HCT116 (cell line): ENCODE results near the gene IGFALS. TPM values are rescaled to one million over a fixed set of nuclear protein-coding genes. Genes with fewer than 3 reads are reported as not detected.
A peak's percentile ranks its signal among the peaks of the same experiment; 100 is the strongest.

Experiments used
- ATAC-seq: fragments of 200-7000 bp; cut with Tn5 transposase; 2 replicates; pipeline ENCODE4 v1.9.1; 2020; ENCODE audit warnings: mild to moderate bottlenecking, moderate library complexity
- BruUV-seq: library from RNA; stranded (reverse); fragments of 400-500 nt; replicated peaks from 2 replicates; lab custom pipeline; 2021; lab: Mats Ljungman, UMichigan
- CTCF ChIA-PET: fragments of 300-600 bp; sonication (Branson Sonifier 250); formaldehyde crosslinking; loops from one replicate; lab custom pipeline; 2021; ENCODE audit warnings: antibody characterized with exemption; lab: Charles Lee
- POLR2A ChIA-PET: fragments of 300-600, 350-600 bp; sonication (Branson Sonifier 250); formaldehyde crosslinking; loops from one replicate; lab custom pipeline; 2021; ENCODE audit warnings: antibody characterized with exemption; lab: Charles Lee
- RAD21 ChIA-PET, 2 experiments: fragments of 300-600 bp; sonication (Branson Sonifier 250); formaldehyde crosslinking; loops; one replicate each; lab custom pipeline; 2023; ENCODE audit warnings: low total read pairs in 2 of 2; ENCODE audit not compliant: uncharacterized antibody in 2 of 2, unreplicated experiment in 2 of 2, low non-redundant PET in 1 of 2; lab: Charles Lee
- DNase-seq: peaks from one replicate; pipeline ENCODE4 v3.0.0-alpha.2; 2010; ENCODE audit warnings: low read depth, low spot score
- H2AFZ ChIP-seq: fragments of 200-600 bp; shearing (Covaris generic), sonication (generic); 2 replicates; pipeline ENCODE4 v1.6.1; 2017; ENCODE audit warnings: low read depth, mixed run types, mixed read lengths, antibody characterized with exemption, low read length; ENCODE audit not compliant: poor library complexity, severe bottlenecking
- H3K27ac ChIP-seq: 2 replicates; pipeline ENCODE4 v1.5.1; 2012; ENCODE audit warnings: low read depth, low read length
- H3K27me3 ChIP-seq: fragments of 200-600 bp; sonication (generic); 2 replicates; pipeline ENCODE4 v1.6.1; 2016; ENCODE audit warnings: mixed run types, low read length, mixed read lengths; ENCODE audit not compliant: insufficient read depth
- H3K36me3 ChIP-seq, 2 experiments: fragments of 200-500 bp in 1 of 2; fragments of 200-600 bp in 1 of 2; sonication (Bioruptor generic) in 1 of 2; sonication (generic) in 1 of 2; 2 replicates each; pipeline versions ENCODE4 v1.5.1 to v1.6.1; 2014 to 2016; ENCODE audit warnings: low read length in 2 of 2, inconsistent platforms in 1 of 2, mixed read lengths in 1 of 2, mixed run types in 1 of 2; ENCODE audit not compliant: insufficient read depth in 2 of 2, control insufficient read depth in 1 of 2
- H3K4me1 ChIP-seq, 2 experiments: fragments of 200-600 bp in 1 of 2; sonication (generic) in 1 of 2; 2 replicates each; pipeline versions ENCODE4 v1.5.1 to v1.6.1; 2012 to 2017; ENCODE audit warnings: low read length in 2 of 2, inconsistent platforms in 1 of 2, mild to moderate bottlenecking in 1 of 2, mixed read lengths in 1 of 2, mixed run types in 1 of 2, moderate library complexity in 1 of 2; ENCODE audit not compliant: insufficient read depth in 2 of 2, control insufficient read depth in 1 of 2
- H3K4me2 ChIP-seq: fragments of 200-600 bp; sonication (generic); 2 replicates; pipeline ENCODE4 v1.6.1; 2017; ENCODE audit warnings: mixed run types, low read length, mixed read lengths
- H3K4me3 ChIP-seq, 2 experiments: fragments of 200-600 bp in 1 of 2; sonication (generic) in 1 of 2; replicated peaks in 1 of 2; 2 replicates each; pipeline ENCODE4 v1.5.1; 2011 to 2016; ENCODE audit warnings: low read length in 2 of 2, control low read depth in 1 of 2, low read depth in 1 of 2, mild to moderate bottlenecking in 1 of 2, mixed read lengths in 1 of 2, mixed run types in 1 of 2
- H3K79me2 ChIP-seq: fragments of 200-600 bp; sonication (generic); 2 replicates; pipeline ENCODE4 v1.6.1; 2017; ENCODE audit warnings: mild to moderate bottlenecking, mixed run types, low read length, moderate library complexity, mixed read lengths; ENCODE audit not compliant: insufficient read depth
- H3K9ac ChIP-seq: fragments of 200-600 bp; sonication (generic); 2 replicates; pipeline ENCODE4 v1.6.1; 2016; ENCODE audit warnings: low read length, mixed read lengths
- H3K9me2 ChIP-seq: fragments of 200-600 bp; sonication (generic), shearing (Covaris generic); 2 replicates; pipeline ENCODE4 v1.6.1; 2017; ENCODE audit warnings: mixed run types, mild to moderate bottlenecking, moderate library complexity; ENCODE audit not compliant: insufficient read depth
- H3K9me3 ChIP-seq, 2 experiments: fragments of 200-500 bp in 1 of 2; fragments of 200-600 bp in 1 of 2; sonication (Bioruptor generic) in 1 of 2; sonication (generic) in 1 of 2; 2 replicates each; pipeline ENCODE4 v1.6.1; 2014 to 2017; ENCODE audit warnings: low read length in 2 of 2, mixed read lengths in 2 of 2, inconsistent platforms in 1 of 2, low read depth in 1 of 2, mild to moderate bottlenecking in 1 of 2, mixed run types in 1 of 2, moderate library complexity in 1 of 2; ENCODE audit not compliant: control insufficient read depth in 1 of 2, insufficient read depth in 1 of 2
- H4K20me1 ChIP-seq: fragments of 200-600 bp; sonication (generic), shearing (Covaris generic); 2 replicates; pipeline ENCODE4 v1.6.1; 2017; ENCODE audit warnings: mixed run types, mild to moderate bottlenecking, moderate library complexity; ENCODE audit not compliant: insufficient read depth
- ATF3 ChIP-seq: IDR thresholded peaks from 2 replicates; pipeline ENCODE4 v1.6.1; 2012
- CBX3 ChIP-seq: IDR thresholded peaks from 2 replicates; pipeline ENCODE4 v1.6.1; 2012; ENCODE audit warnings: low read depth
- EGR1 ChIP-seq: IDR thresholded peaks from 2 replicates; pipeline ENCODE4 v1.6.1; 2012; ENCODE audit warnings: low read depth
- FOSL1 ChIP-seq: IDR thresholded peaks from 2 replicates; pipeline ENCODE4 v1.6.1; 2012; ENCODE audit warnings: low read depth
- MAX ChIP-seq: IDR thresholded peaks from 2 replicates; pipeline ENCODE4 v1.6.1; 2012
- POLR2AphosphoS5 ChIP-seq: IDR thresholded peaks from 2 replicates; pipeline ENCODE4 v1.6.1; 2011; ENCODE audit warnings: mild to moderate bottlenecking, low read depth, low read length, moderate library complexity
- RAD21 ChIP-seq: IDR thresholded peaks from 2 replicates; pipeline ENCODE4 v1.6.1; 2012; ENCODE audit warnings: low read depth, mild to moderate bottlenecking
- SIN3A ChIP-seq: IDR thresholded peaks from 2 replicates; pipeline ENCODE4 v1.6.1; 2012; ENCODE audit warnings: low read depth
- SP1 ChIP-seq: IDR thresholded peaks from 2 replicates; pipeline ENCODE4 v1.6.1; 2012; ENCODE audit warnings: low read depth
- TCF7L2 ChIP-seq: IDR thresholded peaks from 2 replicates; pipeline ENCODE4 v1.7.0; 2011; ENCODE audit warnings: borderline replicate concordance, inconsistent platforms; ENCODE audit not compliant: insufficient read depth, insufficient read length; ENCODE audit errors: extremely low read depth
- YY1 ChIP-seq: IDR thresholded peaks from 2 replicates; pipeline ENCODE4 v1.6.1; 2011; ENCODE audit warnings: low read length, low read depth, moderate library complexity, mild to moderate bottlenecking; ENCODE audit not compliant: insufficient replicate concordance; ENCODE audit errors: extremely low read depth
- ZBTB33 ChIP-seq: IDR thresholded peaks from 2 replicates; pipeline ENCODE4 v1.6.1; 2011; ENCODE audit warnings: mild to moderate bottlenecking, low read length, moderate library complexity; ENCODE audit not compliant: insufficient replicate concordance; ENCODE audit errors: extremely low read depth
- ZFX ChIP-seq: fragments of 450-650 bp; IDR thresholded peaks from 2 replicates; pipeline ENCODE4 v1.6.1; 2017
- intact Hi-C: fragments of 100-400 bp; cut with micrococcal nuclease; formaldehyde crosslinking; loops from 2 replicates; pipeline ENCODE4 v1.10.0; 2022
- total RNA-seq: library from RNA; stranded (reverse); gene quantifications from one replicate; pipeline ENCODE4 v1.2.1, GENCODE V29; 2021; ENCODE audit not compliant: unreplicated experiment

Gene IGFALS
- total RNA-seq, 1 experiment from 2014 or later, result 0.10 TPM

GRCh38 chr16:1828645-1829410 lies 35.3 kb upstream of the IGFALS start:
- ChIA-PET RAD21 (no interaction called here), POLR2A (no interaction called here), CTCF (no interaction called here)
- Histone ChIP-seq H4K20me1 (peaks cover 5% of the 10 kb centered on the region; the same call in 1 of the 2 replicates), H3K36me3 (0 out of 4 replicates have a peak, but pooled peaks cover 0 to 7% of the 10 kb centered on the region in 2 experiments), H3K9me3 (no peaks in the 10 kb centered on the region), H3K27ac (0 out of 2 replicates have a peak overlapping the region, but pooled peaks have one; percentile 80), H2AFZ (no peak overlapping the region), H3K9me2 (no peaks in the 10 kb centered on the region), H3K9ac (peak overlapping the region; percentile 69), H3K4me3 (peak overlapping the region; percentile 90 to 98), H3K4me1 (peaks cover 14 to 17% of the 10 kb centered on the region in 2 experiments), H3K4me2 (peak overlapping the region; percentile 73)
- DNase-seq, result no peak
- no TSS peak for BruUV-seq
- intact Hi-C loops, result no loop called here
- TF ChIP-seq ATF3, result no peak
- TF ChIP-seq, all 23 proteins: peak for 0
- Histone ChIP-seq H3K27me3 (no peaks in the 10 kb centered on the region), H3K79me2 (peaks cover 33% of the 10 kb centered on the region)
- no peak for ATAC-seq

- Histone ChIP-seq H3K9me2 (no peaks in the 10 kb centered on the region), H3K9ac (peak within 1 kb of the TSS; percentile 69), H3K36me3 (0 out of 4 replicates have a peak, but pooled peaks cover 0 to 7% of the 10 kb centered on the region in 2 experiments), H3K4me2 (peak within 1 kb of the TSS; percentile 73), H3K27me3 (no peaks in the 10 kb centered on the region), H3K4me3 (peak within 1 kb of the TSS; percentile 90 to 98), H3K79me2 (peaks cover 33% of the 10 kb centered on the region), H2AFZ (no peak within 1 kb of the TSS), H3K27ac (peak within 1 kb of the TSS; percentile 80), H3K9me3 (no peaks in the 10 kb centered on the region), H4K20me1 (peaks cover 5% of the 10 kb centered on the region; the same call in 1 of the 2 replicates), H3K4me1 (peaks cover 14 to 17% of the 10 kb centered on the region in 2 experiments)
- RAD21 ChIA-PET, result no interaction called here
- intact Hi-C loops, result loop anchor here (2.0 kb wide), 1 partner anchor 44 kb away; the partner anchor contains the start of genes NUBP2 and SPSB3
- POLR2A ChIA-PET, result interaction anchor here (1.0 to 1.6 kb wide), 3 partner anchors 15 to 138 kb away, joined by 3 to 6 read pairs (median 3); partner anchors contain the start of genes NUBP2, RPS2 and SPSB3
- peak; percentile 89 for DNase-seq
- CTCF ChIA-PET, result interaction anchor here (1.2 to 1.7 kb wide), 2 partner anchors 14 to 54 kb away, joined by 3 to 4 read pairs; partner anchors contain the start of genes EME2 and MRPS34
- peak; percentile 86 for ATAC-seq
- no TSS peak for BruUV-seq
- TF ChIP-seq TCF7L2, result peak; percentile 34
- peak; percentile 68; the same call in 1 of the 2 replicates for TF ChIP-seq ZFX
- TF ChIP-seq POLR2AphosphoS5, result peak; percentile 61
- peak; percentile 95 for TF ChIP-seq SP1
- TF ChIP-seq FOSL1, result no peak
- TF ChIP-seq EGR1, result peak; percentile 60; the same call in 1 of the 2 replicates
- TF ChIP-seq YY1, result peak; percentile 96
- TF ChIP-seq MAX, result peak; percentile 97
- no peak for TF ChIP-seq ATF3
- TF ChIP-seq ZBTB33, result peak; percentile 86
- TF ChIP-seq CBX3, result peak; percentile 87; the same call in 1 of the 2 replicates
- TF ChIP-seq SIN3A, result peak; percentile 99
- TF ChIP-seq RAD21, result no peak
These were observed 33.4 kb upstream of the IGFALS start, which contains the start of the genes FAHD1 and HAGH for GRCh38 chr16:1826691-1827573. FAHD1 (plus strand) TSS chr16:1827206; CDS start chr16:1827239, 33 bp downstream. HAGH (minus strand) TSS chr16:1826825; CDS start chr16:1826787, 38 bp downstream.
